ENCODE measurements around the gene OCSTAMP. TPM values are rescaled to one million over a fixed set of nuclear protein-coding genes. Genes with fewer than 3 reads are reported as not detected.

Gene OCSTAMP
- total and polyA plus RNA-seq, 4 experiments from 2014 or later: not detected

GRCh38 chr20:46578745-46579144 is 28.3 kb upstream of the OCSTAMP start:
- CTCF ChIA-PET (ENCODE audit: partially characterized antibody): no interaction called here
- intact Hi-C loops (cut with micrococcal nuclease): no loop called here

GRCh38 chr20:46576774-46577395 is 26.4 kb upstream of the OCSTAMP start:
- CTCF ChIA-PET (ENCODE audit: partially characterized antibody): no interaction called here
- Mint-ChIP-seq H3K36me3 (no peaks in the 10 kb centered on the region), H3K4me1 (no peaks in the 10 kb centered on the region), H3K9me3 (no peaks in the 10 kb centered on the region), H3K27ac (no peak overlapping the region), H3K4me3 (no peak overlapping the region), H3K27me3 (peaks cover 2 to 16% of the 10 kb centered on the region in 2 donors)
- H3K9me3 ChIP-seq (ENCODE audit: control insufficient read depth in 1 of 2, low read length in 2 of 2): no peaks in the 10 kb centered on the region
- H3K27ac ChIP-seq (ENCODE audit: low read depth, low read length): no peak overlapping the region
- H3K27me3 ChIP-seq (ENCODE audit: insufficient read depth, low read length): no peaks in the 10 kb centered on the region
- intact Hi-C loops (cut with micrococcal nuclease): no loop called here
- POLR2A ChIA-PET (ENCODE audit: partially characterized antibody): no interaction called here
- H3K36me3 ChIP-seq (ENCODE audit: insufficient read depth, low read length): no peaks in the 10 kb centered on the region
- H3K4me1 ChIP-seq (ENCODE audit: insufficient read depth, low read length): no peaks in the 10 kb centered on the region
- H3K4me3 ChIP-seq (ENCODE audit: low read length in 2 of 2): no peak overlapping the region
- no peak for DNase-seq

More at GRCh38 chr20:46578745-46579144, 28.3 kb upstream of the OCSTAMP start:
- Histone ChIP-seq H3K27ac (ENCODE audit: low read depth, low read length) (no peak overlapping the region), H3K4me1 (ENCODE audit: insufficient read depth, low read length) (no peaks in the 10 kb centered on the region), H3K9me3 (ENCODE audit: control insufficient read depth in 1 of 2, low read length in 2 of 2) (no peaks in the 10 kb centered on the region), H3K4me3 (ENCODE audit: low read length in 2 of 2) (no peak overlapping the region), H3K27me3 (ENCODE audit: insufficient read depth, low read length) (peaks cover under 1% of the 10 kb centered on the region), H3K36me3 (ENCODE audit: insufficient read depth, low read length) (no peaks in the 10 kb centered on the region)
- Mint-ChIP-seq H3K36me3 (no peaks in the 10 kb centered on the region), H3K4me3 (no peak overlapping the region), H3K27ac (no peak overlapping the region), H3K27me3 (peaks cover 2 to 14% of the 10 kb centered on the region in 2 donors), H3K9me3 (no peaks in the 10 kb centered on the region), H3K4me1 (no peaks in the 10 kb centered on the region)
- DNase-seq: no peak
- POLR2A ChIA-PET (ENCODE audit: partially characterized antibody): no interaction called here

GRCh38 chr20:46575937-46576461 is 25.5 kb upstream of the OCSTAMP start:
- Mint-ChIP-seq H3K27me3 (peaks cover 2 to 13% of the 10 kb centered on the region in 2 donors), H3K4me1 (no peaks in the 10 kb centered on the region), H3K4me3 (no peak overlapping the region), H3K27ac (no peak overlapping the region), H3K9me3 (no peaks in the 10 kb centered on the region), H3K36me3 (no peaks in the 10 kb centered on the region)
- ChIA-PET POLR2A (ENCODE audit: partially characterized antibody) (no interaction called here), CTCF (ENCODE audit: partially characterized antibody) (no interaction called here)
- Histone ChIP-seq H3K4me1 (ENCODE audit: insufficient read depth, low read length) (no peaks in the 10 kb centered on the region), H3K9me3 (ENCODE audit: control insufficient read depth in 1 of 2, low read length in 2 of 2) (no peaks in the 10 kb centered on the region), H3K4me3 (ENCODE audit: low read length in 2 of 2) (no peak overlapping the region), H3K36me3 (ENCODE audit: insufficient read depth, low read length) (no peaks in the 10 kb centered on the region), H3K27me3 (ENCODE audit: insufficient read depth, low read length) (no peaks in the 10 kb centered on the region), H3K27ac (ENCODE audit: low read depth, low read length) (no peak overlapping the region)
- intact Hi-C loops (cut with micrococcal nuclease): no loop called here
- DNase-seq: no peak

GRCh38 chr20:46575394-46575793 is 24.9 kb upstream of the OCSTAMP start:
- Histone ChIP-seq H3K4me3 (ENCODE audit: low read length in 2 of 2) (no peak overlapping the region), H3K27me3 (ENCODE audit: insufficient read depth, low read length) (no peaks in the 10 kb centered on the region), H3K4me1 (ENCODE audit: insufficient read depth, low read length) (no peaks in the 10 kb centered on the region), H3K9me3 (ENCODE audit: control insufficient read depth in 1 of 2, low read length in 2 of 2) (no peaks in the 10 kb centered on the region), H3K36me3 (ENCODE audit: insufficient read depth, low read length) (no peaks in the 10 kb centered on the region), H3K27ac (ENCODE audit: low read depth, low read length) (no peak overlapping the region)
- H3K4me1 Mint-ChIP-seq: no peaks in the 10 kb centered on the region
- ChIA-PET CTCF (ENCODE audit: partially characterized antibody) (no interaction called here), POLR2A (ENCODE audit: partially characterized antibody) (no interaction called here)
- peaks cover 2 to 13% of the 10 kb centered on the region in 2 donors for H3K27me3 Mint-ChIP-seq
- H3K27ac Mint-ChIP-seq: no peak overlapping the region
- H3K4me3 Mint-ChIP-seq: no peak overlapping the region
- H3K36me3 Mint-ChIP-seq: no peaks in the 10 kb centered on the region
- no peaks in the 10 kb centered on the region for H3K9me3 Mint-ChIP-seq
- intact Hi-C loops (cut with micrococcal nuclease): no loop called here
- no peak for DNase-seq

- Mint-ChIP-seq H3K27ac (no peak overlapping the region), H3K36me3 (no peaks in the 10 kb centered on the region), H3K4me1 (no peaks in the 10 kb centered on the region), H3K4me3 (no peak overlapping the region), H3K9me3 (no peaks in the 10 kb centered on the region), H3K27me3 (peaks cover 2 to 13% of the 10 kb centered on the region in 2 donors)
- CTCF ChIA-PET (ENCODE audit: partially characterized antibody): interaction anchor here (0.9 to 1.6 kb wide), 3 partner anchors 10 to 13 kb away, joined by 3 to 4 read pairs (median 3); no protein-coding TSS in a partner anchor
- Histone ChIP-seq H3K9me3 (ENCODE audit: control insufficient read depth in 1 of 2, low read length in 2 of 2) (no peaks in the 10 kb centered on the region), H3K4me1 (ENCODE audit: insufficient read depth, low read length) (no peaks in the 10 kb centered on the region), H3K27me3 (ENCODE audit: insufficient read depth, low read length) (no peaks in the 10 kb centered on the region), H3K36me3 (ENCODE audit: insufficient read depth, low read length) (no peaks in the 10 kb centered on the region), H3K27ac (ENCODE audit: low read depth, low read length) (no peak overlapping the region), H3K4me3 (ENCODE audit: low read length in 2 of 2) (no peak overlapping the region)
- POLR2A ChIA-PET (ENCODE audit: partially characterized antibody): no interaction called here
- intact Hi-C loops (cut with micrococcal nuclease): no loop called here
- no peak for DNase-seq
Measured at GRCh38 chr20:46573788-46574584, 23.5 kb upstream of the OCSTAMP start.

GRCh38 chr20:46573234-46573633 is 22.8 kb upstream of the OCSTAMP start:
- POLR2A ChIA-PET (ENCODE audit: partially characterized antibody): no interaction called here
- intact Hi-C loops (cut with micrococcal nuclease): no loop called here
- no peaks in the 10 kb centered on the region for H3K9me3 Mint-ChIP-seq

GRCh38 chr20:46572790-46573189 is 22.3 kb upstream of the OCSTAMP start:
- no peak overlapping the region for H3K27ac ChIP-seq (ENCODE audit: low read depth, low read length)
- ChIA-PET CTCF (ENCODE audit: partially characterized antibody) (interaction anchor here (1.4 to 1.6 kb wide), 2 partner anchors 10 to 12 kb away, joined by 3 to 4 read pairs; no protein-coding TSS in a partner anchor), POLR2A (ENCODE audit: partially characterized antibody) (no interaction called here)
- Mint-ChIP-seq H3K27ac (no peak overlapping the region), H3K36me3 (no peaks in the 10 kb centered on the region), H3K9me3 (no peaks in the 10 kb centered on the region), H3K4me3 (no peak overlapping the region), H3K27me3 (peaks cover 2 to 13% of the 10 kb centered on the region in 2 donors), H3K4me1 (no peaks in the 10 kb centered on the region)
- no peak for DNase-seq
- no peaks in the 10 kb centered on the region for H3K27me3 ChIP-seq (ENCODE audit: insufficient read depth, low read length)
- intact Hi-C loops (cut with micrococcal nuclease): no loop called here
- H3K9me3 ChIP-seq (ENCODE audit: control insufficient read depth in 1 of 2, low read length in 2 of 2): no peaks in the 10 kb centered on the region
- no peaks in the 10 kb centered on the region for H3K4me1 ChIP-seq (ENCODE audit: insufficient read depth, low read length)
- no peak overlapping the region for H3K4me3 ChIP-seq (ENCODE audit: low read length in 2 of 2)
- no peaks in the 10 kb centered on the region for H3K36me3 ChIP-seq (ENCODE audit: insufficient read depth, low read length)

More at GRCh38 chr20:46573234-46573633, 22.8 kb upstream of the OCSTAMP start:
- Histone ChIP-seq H3K27ac (ENCODE audit: low read depth, low read length) (no peak overlapping the region), H3K27me3 (ENCODE audit: insufficient read depth, low read length) (no peaks in the 10 kb centered on the region), H3K36me3 (ENCODE audit: insufficient read depth, low read length) (no peaks in the 10 kb centered on the region), H3K4me3 (ENCODE audit: low read length in 2 of 2) (no peak overlapping the region), H3K9me3 (ENCODE audit: control insufficient read depth in 1 of 2, low read length in 2 of 2) (no peaks in the 10 kb centered on the region), H3K4me1 (ENCODE audit: insufficient read depth, low read length) (no peaks in the 10 kb centered on the region)
- CTCF ChIA-PET (ENCODE audit: partially characterized antibody): interaction anchor here (1.4 to 1.6 kb wide), 2 partner anchors 10 to 12 kb away, joined by 3 to 4 read pairs; no protein-coding TSS in a partner anchor
- no peak for DNase-seq
- Mint-ChIP-seq H3K4me1 (no peaks in the 10 kb centered on the region), H3K4me3 (no peak overlapping the region), H3K27me3 (peaks cover 2 to 13% of the 10 kb centered on the region in 2 donors), H3K27ac (no peak overlapping the region), H3K36me3 (no peaks in the 10 kb centered on the region)
